HepG2 (cell line): Measurements from ENCODE around the gene FBP1. TPM values are rescaled to one million over a fixed set of nuclear protein-coding genes. Genes with fewer than 3 reads are reported as not detected.

Experiments used
- ARID3A ChIP-seq: IDR thresholded peaks from 2 replicates; pipeline ENCODE4 v1.6.1; 2012; ENCODE audit warnings: low read depth, low read length, improper control_type of control experiment
- ATRX ChIP-seq: sonication (generic); formaldehyde crosslinking; IDR thresholded peaks from 2 replicates; pipeline ENCODE4 v1.4.0; 2020; ENCODE audit warnings: missing genetic modification reagents, borderline replicate concordance
- BRD4 ChIP-seq: sonication (generic); formaldehyde crosslinking; IDR thresholded peaks from 2 replicates; pipeline ENCODE4 v1.4.0; 2020; ENCODE audit warnings: missing genetic modification reagents
- CCAR2 ChIP-seq: fragments of 200-400 bp; formaldehyde crosslinking; optimal IDR thresholded peaks from 2 replicates; pipeline ENCODE3; 2018; ENCODE audit warnings: low read depth, mild to moderate bottlenecking, low read length, moderate library complexity
- E2F5 ChIP-seq: sonication (generic); formaldehyde crosslinking; conservative IDR thresholded peaks from 2 replicates; pipeline ENCODE4 v1.4.0; 2020; ENCODE audit warnings: missing genetic modification reagents
- GABPA ChIP-seq, 2 experiments: IDR thresholded peaks; 2 replicates each; pipeline ENCODE4 v1.6.1; 2011 to 2016; ENCODE audit warnings: low read depth in 2 of 2, low read length in 1 of 2, missing biosample characterization in 1 of 2, missing genetic modification characterization in 1 of 2
- HNF4G ChIP-seq, 2 experiments: sonication (generic) in 1 of 2; formaldehyde crosslinking in 1 of 2; IDR thresholded peaks; 2 replicates each; pipeline versions ENCODE4 v1.4.0 to v1.6.1; 2011 to 2020; ENCODE audit warnings: borderline replicate concordance in 2 of 2, low read depth in 2 of 2, mild to moderate bottlenecking in 2 of 2, low read length in 1 of 2, missing genetic modification reagents in 1 of 2, moderate library complexity in 1 of 2
- HNRNPUL1 ChIP-seq: fragments of 200-400 bp; formaldehyde crosslinking; IDR thresholded peaks from 2 replicates; pipeline ENCODE4 v1.6.1; 2017; ENCODE audit warnings: low read depth, mild to moderate bottlenecking, low read length, moderate library complexity
- HOMEZ ChIP-seq: IDR thresholded peaks from 2 replicates; pipeline ENCODE4 v1.6.1; 2016; ENCODE audit warnings: low read depth
- MIER2 ChIP-seq: IDR thresholded peaks from 2 replicates; pipeline ENCODE4 v1.6.1; 2016; ENCODE audit warnings: missing biosample characterization, missing genetic modification reagents
- PTBP1 ChIP-seq: fragments of 200-400 bp; formaldehyde crosslinking; IDR thresholded peaks from 2 replicates; pipeline ENCODE4 v1.6.1; 2018; ENCODE audit warnings: low read length, low read depth; ENCODE audit not compliant: poor library complexity, severe bottlenecking
- ZBTB49 ChIP-seq: sonication (generic); formaldehyde crosslinking; IDR thresholded peaks from 2 replicates; pipeline ENCODE4 v1.4.0; 2020; ENCODE audit warnings: missing genetic modification reagents, borderline replicate concordance
- ZKSCAN8 ChIP-seq: IDR thresholded peaks from 2 replicates; pipeline ENCODE4 v1.6.1; 2016; ENCODE audit warnings: borderline replicate concordance, missing genetic modification reagents, missing compliant biosample characterization
- ZNF33A ChIP-seq: sonication (generic); formaldehyde crosslinking; IDR thresholded peaks from 2 replicates; pipeline ENCODE4 v1.5.1; 2020; ENCODE audit warnings: missing genetic modification reagents, mild to moderate bottlenecking, moderate library complexity, borderline replicate concordance
- ZNF607 ChIP-seq: sonication (generic); formaldehyde crosslinking; IDR thresholded peaks from 2 replicates; pipeline ENCODE4 v1.5.1; 2020; ENCODE audit warnings: missing genetic modification reagents, mild to moderate bottlenecking, borderline replicate concordance
- ZNF746 ChIP-seq: sonication (generic); formaldehyde crosslinking; IDR thresholded peaks from 2 replicates; pipeline ENCODE4 v1.8.0; 2022; ENCODE audit warnings: mild to moderate bottlenecking, missing genetic modification reagents
- ZNF841 ChIP-seq: sonication (generic); formaldehyde crosslinking; IDR thresholded peaks from 2 replicates; pipeline ENCODE4 v1.8.1; 2023; ENCODE audit warnings: missing genetic modification reagents, borderline replicate concordance
- ZSCAN22 ChIP-seq: sonication (generic); formaldehyde crosslinking; IDR thresholded peaks from 2 replicates; pipeline ENCODE4 v1.4.0; 2020; ENCODE audit warnings: mild to moderate bottlenecking, missing genetic modification reagents
- ZUFSP ChIP-seq: sonication (generic); formaldehyde crosslinking; IDR thresholded peaks from 2 replicates; pipeline ENCODE4 v1.9.0; 2021; ENCODE audit warnings: missing genetic modification reagents, mild to moderate bottlenecking, borderline replicate concordance
- polyA plus RNA-seq, 8 experiments: library from polyadenylated mRNA; depleted of rRNA in 3 of 8; stranded (reverse) in 7 of 8; unstranded in 1 of 8; fragments of >200 nt; fragmentation: Illumina TruSeq in 4 of 8; extraction: Trizol in 4 of 8; gene quantifications; 2 replicates each; pipeline versions ENCODE4 v1.2.1 to v1.2.3, GENCODE V29; 2011 to 2016; ENCODE audit warnings: low read depth in 4 of 8, missing spikeins in 1 of 8, mixed read lengths in 1 of 8; ENCODE audit not compliant: insufficient read depth in 1 of 8
- total RNA-seq, 5 experiments: library from RNA; depleted of rRNA; stranded (reverse); fragments of >200 nt; fragmentation: Illumina TruSeq; extraction: Trizol; gene quantifications; 2 replicates each; pipeline ENCODE4 v1.2.3, GENCODE V29; 2016; ENCODE audit warnings: low read depth in 1 of 5

Gene FBP1
- total and polyA plus RNA-seq, 2 of the 13 experiments (the other 11 are each of a cell fraction or from before 2014, with no cell fraction given), result 0.29 to 0.53 TPM

- TF ChIP-seq ZNF607 (CRISPR knock-in tag), result peak; percentile 76; the same call in 1 of the 2 replicates
- TF ChIP-seq PTBP1, result no peak
- no peak for TF ChIP-seq ZNF33A (CRISPR knock-in tag)
- TF ChIP-seq HOMEZ (CRISPR knock-in tag), result peak; percentile 26; the same call in 1 of the 2 replicates
- TF ChIP-seq MIER2 (CRISPR knock-in tag), result no peak
- no peak for TF ChIP-seq GABPA (IDR thresholded peaks at IDR 0.05; ENCODE audit: low read depth, low read length)
- no peak for TF ChIP-seq GABPA (CRISPR knock-in tag; IDR thresholded peaks at IDR 0.05; ENCODE audit: low read depth)
- TF ChIP-seq ARID3A, result no peak
- TF ChIP-seq ZBTB49 (CRISPR knock-in tag), result no peak
- no peak for TF ChIP-seq HNF4G (IDR thresholded peaks at IDR 0.05; ENCODE audit: borderline replicate concordance, low read depth, low read length)
- TF ChIP-seq HNF4G (CRISPR knock-in tag; IDR thresholded peaks at IDR 0.05; ENCODE audit: borderline replicate concordance, low read depth), result no peak
- TF ChIP-seq ATRX (CRISPR knock-in tag), result no peak
- no peak for TF ChIP-seq BRD4
- no peak for TF ChIP-seq E2F5 (CRISPR knock-in tag)
- 0 out of 2 replicates have a peak, but pooled peaks have one; percentile 57 for TF ChIP-seq ZSCAN22 (CRISPR knock-in tag)
- TF ChIP-seq ZNF746 (CRISPR knock-in tag), result no peak
- TF ChIP-seq ZKSCAN8 (CRISPR knock-in tag), result no peak; the same call in 1 of the 2 replicates
- no peak for TF ChIP-seq HNRNPUL1
- no peak for TF ChIP-seq CCAR2
- no peak for TF ChIP-seq ZNF841 (CRISPR knock-in tag)
- TF ChIP-seq ZUFSP (CRISPR knock-in tag), result no peak
Observed at GRCh38 chr9:94554439-94555331, 84.6 kb downstream of the FBP1 start, which contains the start of gene PCAT7 (continued).
